Measurements from ENCODE around the gene NRN1L.
A peak's percentile ranks its signal among the peaks of the same experiment; 100 is the strongest.
"Not testable (repeated sequence)": the region's sequence is repeated elsewhere in the genome, so short reads cannot be mapped to it uniquely, and the experiment has no call there.

Gene NRN1L

DNA sequence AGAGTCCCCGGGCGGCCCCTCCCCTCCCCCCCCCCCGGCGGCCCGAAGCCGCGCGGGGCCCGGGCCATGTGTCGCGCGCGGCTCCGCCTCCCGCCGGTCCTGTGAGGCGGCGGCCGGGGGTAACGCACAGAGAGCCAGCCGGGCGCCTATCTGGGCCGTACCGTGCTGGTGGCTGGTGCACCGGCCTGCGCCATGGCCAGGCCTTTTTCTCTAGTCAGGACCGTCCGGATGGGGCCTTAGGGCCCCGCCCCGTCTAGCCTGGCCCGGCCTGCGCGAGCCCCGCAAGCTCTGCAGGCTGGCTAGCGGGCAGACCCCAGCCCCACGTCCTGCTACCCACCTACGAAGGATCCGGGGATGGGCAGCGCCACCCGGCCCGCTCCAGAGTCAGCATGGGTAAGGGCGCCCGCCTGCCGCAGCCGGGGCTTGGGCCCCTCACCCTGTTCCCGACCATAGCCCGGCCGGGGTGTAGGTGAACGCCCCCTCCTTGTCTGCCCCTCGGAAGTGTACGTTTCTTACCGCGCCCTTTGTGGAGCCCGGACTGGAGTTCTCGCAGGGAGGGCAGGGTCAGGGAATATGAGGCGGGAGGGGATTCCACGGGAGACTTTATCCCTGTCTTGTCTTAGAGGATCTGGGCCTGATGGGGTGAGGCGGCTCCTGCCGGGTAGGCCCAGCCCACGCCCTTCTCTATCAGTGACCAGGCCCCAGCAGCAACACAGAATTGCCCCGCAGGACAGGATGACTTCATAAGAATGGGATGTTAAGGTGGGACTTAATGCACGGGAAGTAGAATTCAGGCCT, 37.4 kb upstream of the NRN1L start, which contains the start of gene CENPT:
Gene CENPT, minus strand, starts transcription at position 630 of the 798 bp plus-strand sequence. CDS start 13,834 bp downstream, outside the sequence.
- Histone ChIP-seq H3K36me3 (ENCODE audit: control insufficient read depth, insufficient read depth, low read length) (no peaks in the 10 kb centered on the region), H3K27me3 (ENCODE audit: control insufficient read depth, insufficient read depth, low read length) (no peaks in the 10 kb centered on the region), H3K4me1 (ENCODE audit: control insufficient read depth, insufficient read depth, low read length) (peaks cover 37% of the 10 kb centered on the region), H3K9ac (ENCODE audit: low read length) (peak within 1 kb of the TSS; percentile 81), H3K4me3 (ENCODE audit: low read length) (peak within 1 kb of the TSS; percentile 91), H3K27ac (ENCODE audit: low read depth, low read length) (peak within 1 kb of the TSS; percentile 96)

DNA sequence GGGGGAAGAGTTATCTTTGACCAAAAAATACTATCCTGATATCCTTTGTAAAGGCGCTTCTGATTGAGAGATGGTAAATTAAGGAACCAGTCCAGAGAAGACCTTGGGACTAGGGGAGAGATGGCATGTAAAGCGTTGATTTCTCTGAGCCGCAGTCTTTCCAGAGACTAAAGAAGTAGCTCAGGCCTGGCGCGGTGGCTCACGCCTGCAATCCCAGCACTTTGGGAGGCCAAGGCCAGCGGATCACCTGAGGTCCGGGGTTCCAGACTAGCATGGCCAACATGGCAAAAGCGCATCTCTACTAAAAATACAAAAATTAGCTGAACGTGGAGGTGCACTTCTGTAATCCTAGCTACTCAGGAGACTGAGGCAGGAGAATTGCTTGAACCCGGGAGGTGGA, 36.6 kb upstream of the NRN1L start:
- no peak overlapping the region for H3K27ac ChIP-seq (ENCODE audit: low read depth, low read length)

DNA sequence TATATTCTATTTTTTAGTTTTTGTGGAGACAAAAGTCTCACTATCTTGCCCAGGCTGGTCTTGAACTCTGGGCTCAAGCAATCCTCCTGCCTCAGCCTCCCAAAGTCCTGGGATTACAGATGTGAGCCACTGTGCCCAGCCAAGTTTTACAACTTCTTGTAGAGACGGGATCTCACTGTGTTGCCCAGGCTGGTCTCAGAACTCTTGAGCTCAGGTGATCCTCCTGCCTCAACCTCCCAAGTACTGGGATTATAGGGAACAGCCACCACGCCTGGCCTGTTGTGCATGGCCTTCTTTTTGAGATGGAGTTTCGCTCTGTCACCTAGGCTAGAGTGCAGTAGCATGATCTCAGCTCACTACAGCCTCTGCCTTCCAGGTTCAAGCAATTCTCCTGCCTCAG, 31.0 kb upstream of the NRN1L start:
- Histone ChIP-seq H3K4me1 (ENCODE audit: control insufficient read depth, insufficient read depth, low read length) (peaks cover 14% of the 10 kb centered on the region), H3K27me3 (ENCODE audit: control insufficient read depth, insufficient read depth, low read length) (no peaks in the 10 kb centered on the region), H3K27ac (ENCODE audit: low read depth, low read length) (no peak overlapping the region), H3K36me3 (ENCODE audit: control insufficient read depth, insufficient read depth, low read length) (no peaks in the 10 kb centered on the region), H3K4me3 (ENCODE audit: low read length) (no peak overlapping the region), H3K9ac (ENCODE audit: low read length) (no peak overlapping the region)

More for the DNA sequence above, 36.6 kb upstream of the NRN1L start:
- H3K36me3 ChIP-seq (ENCODE audit: control insufficient read depth, insufficient read depth, low read length): no peaks in the 10 kb centered on the region
- peaks cover 34% of the 10 kb centered on the region for H3K4me1 ChIP-seq (ENCODE audit: control insufficient read depth, insufficient read depth, low read length)
- H3K4me3 ChIP-seq (ENCODE audit: low read length): peak overlapping the region; percentile 91
- no peaks in the 10 kb centered on the region for H3K27me3 ChIP-seq (ENCODE audit: control insufficient read depth, insufficient read depth, low read length)
- H3K9ac ChIP-seq (ENCODE audit: low read length): no peak overlapping the region

- H3K9ac ChIP-seq (ENCODE audit: low read length): no peak overlapping the region
- H3K4me1 ChIP-seq (ENCODE audit: control insufficient read depth, insufficient read depth, low read length): peaks cover 14% of the 10 kb centered on the region
- peaks cover 3% of the 10 kb centered on the region for H3K36me3 ChIP-seq (ENCODE audit: control insufficient read depth, insufficient read depth, low read length)
- H3K27me3 ChIP-seq (ENCODE audit: control insufficient read depth, insufficient read depth, low read length): no peaks in the 10 kb centered on the region
- no peak overlapping the region for H3K4me3 ChIP-seq (ENCODE audit: low read length)
- H3K27ac ChIP-seq (ENCODE audit: low read depth, low read length): no peak overlapping the region
These were observed 28.9 kb upstream of the NRN1L start for GRCh38 chr16:67855789-67856188.

- Histone ChIP-seq H3K9ac (ENCODE audit: low read length) (no peak overlapping the region), H3K4me1 (ENCODE audit: control insufficient read depth, insufficient read depth, low read length) (peaks cover 14% of the 10 kb centered on the region), H3K4me3 (ENCODE audit: low read length) (no peak overlapping the region)
These were observed 27.6 kb upstream of the NRN1L start for GRCh38 chr16:67856927-67857546.

GRCh38 chr16:67857547-67858233, 27.0 kb upstream of the NRN1L start:
- Histone ChIP-seq H3K27me3 (ENCODE audit: control insufficient read depth, insufficient read depth, low read length) (no peaks in the 10 kb centered on the region), H3K4me3 (ENCODE audit: low read length) (no peak overlapping the region), H3K36me3 (ENCODE audit: control insufficient read depth, insufficient read depth, low read length) (peaks cover 3% of the 10 kb centered on the region), H3K27ac (ENCODE audit: low read depth, low read length) (peak overlapping the region; percentile 51), H3K9ac (ENCODE audit: low read length) (no peak overlapping the region), H3K4me1 (ENCODE audit: control insufficient read depth, insufficient read depth, low read length) (peaks cover 15% of the 10 kb centered on the region)

More at GRCh38 chr16:67856927-67857546, 27.6 kb upstream of the NRN1L start:
- Histone ChIP-seq H3K27ac (ENCODE audit: low read depth, low read length) (peak overlapping the region; percentile 51), H3K36me3 (ENCODE audit: control insufficient read depth, insufficient read depth, low read length) (peaks cover 3% of the 10 kb centered on the region), H3K27me3 (ENCODE audit: control insufficient read depth, insufficient read depth, low read length) (no peaks in the 10 kb centered on the region)

DNA sequence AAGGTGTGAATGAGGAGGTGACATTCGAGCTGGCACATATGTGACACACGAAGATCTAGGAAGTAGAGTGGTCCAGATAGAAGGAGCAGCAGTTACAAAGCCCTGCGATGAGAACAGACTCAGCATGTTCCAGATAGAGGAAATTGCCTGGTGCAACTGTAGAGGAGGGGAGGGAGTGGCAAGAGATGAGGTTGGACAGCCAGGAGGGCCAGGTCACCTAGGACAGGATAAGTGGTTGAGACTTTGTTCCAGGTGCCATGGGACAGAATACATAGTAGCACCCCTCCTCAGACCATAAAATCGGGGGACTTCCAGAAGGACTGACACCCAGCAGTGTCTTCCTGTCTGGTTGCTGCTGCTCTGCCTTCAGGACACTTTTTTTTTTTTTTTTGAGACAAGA, 26.2 kb upstream of the NRN1L start:
- Histone ChIP-seq H3K4me3 (ENCODE audit: low read length) (no peak overlapping the region), H3K4me1 (ENCODE audit: control insufficient read depth, insufficient read depth, low read length) (peaks cover 22% of the 10 kb centered on the region), H3K9ac (ENCODE audit: low read length) (no peak overlapping the region), H3K27me3 (ENCODE audit: control insufficient read depth, insufficient read depth, low read length) (no peaks in the 10 kb centered on the region), H3K27ac (ENCODE audit: low read depth, low read length) (peak overlapping the region; percentile 43), H3K36me3 (ENCODE audit: control insufficient read depth, insufficient read depth, low read length) (peaks cover 3% of the 10 kb centered on the region)

DNA sequence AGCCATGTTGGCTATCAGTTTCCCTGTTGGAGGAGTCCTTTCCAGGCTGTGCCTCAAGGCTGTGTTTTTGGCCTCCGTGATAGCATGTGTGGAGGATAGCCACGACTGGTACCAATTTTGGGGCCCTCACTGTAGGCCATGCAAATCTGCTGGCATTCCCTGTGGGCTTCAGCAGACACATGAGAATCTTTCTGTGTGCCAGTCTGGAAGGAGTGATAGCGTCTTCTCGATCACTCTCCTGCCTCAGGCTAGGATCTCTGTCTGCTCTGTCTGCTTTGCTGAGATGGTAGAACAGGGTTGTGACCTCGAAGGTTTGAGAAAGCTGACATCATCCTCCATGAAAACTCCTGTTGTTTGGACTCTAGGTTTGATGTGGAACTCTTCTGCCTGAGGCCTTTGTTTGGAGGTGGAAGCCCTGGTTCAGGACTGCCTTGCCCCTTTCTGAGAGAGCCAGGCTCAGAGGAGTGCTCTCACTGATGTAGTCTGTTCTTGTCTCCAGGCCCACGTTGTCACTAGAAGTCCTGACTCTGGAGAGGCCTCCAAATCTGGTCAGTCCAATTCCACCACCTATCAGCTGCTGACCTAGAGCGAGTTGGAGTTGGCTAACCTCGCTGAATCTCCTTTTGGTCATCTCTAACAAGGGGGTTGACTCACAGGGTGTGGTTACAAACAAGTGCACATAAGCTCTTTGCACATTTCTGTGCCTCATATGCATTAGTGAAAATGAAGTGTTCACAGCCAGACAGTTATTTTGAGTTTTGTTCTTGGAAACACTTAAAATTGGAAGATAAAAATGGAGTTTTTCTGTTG, 23.9 kb upstream of the NRN1L start:
- no peak overlapping the region for H3K4me3 ChIP-seq (ENCODE audit: low read length)
- H3K36me3 ChIP-seq (ENCODE audit: control insufficient read depth, insufficient read depth, low read length): peaks cover 7% of the 10 kb centered on the region
- no peak overlapping the region for H3K9ac ChIP-seq (ENCODE audit: low read length)
- no peak overlapping the region for H3K27ac ChIP-seq (ENCODE audit: low read depth, low read length)
- no peaks in the 10 kb centered on the region for H3K27me3 ChIP-seq (ENCODE audit: control insufficient read depth, insufficient read depth, low read length)
- peaks cover 25% of the 10 kb centered on the region for H3K4me1 ChIP-seq (ENCODE audit: control insufficient read depth, insufficient read depth, low read length)

- no peak overlapping the region for H3K9ac ChIP-seq (ENCODE audit: low read length)
- peaks cover 7% of the 10 kb centered on the region for H3K36me3 ChIP-seq (ENCODE audit: control insufficient read depth, insufficient read depth, low read length)
- H3K27me3 ChIP-seq (ENCODE audit: control insufficient read depth, insufficient read depth, low read length): no peaks in the 10 kb centered on the region
- peaks cover 25% of the 10 kb centered on the region for H3K4me1 ChIP-seq (ENCODE audit: control insufficient read depth, insufficient read depth, low read length)
- no peak overlapping the region for H3K27ac ChIP-seq (ENCODE audit: low read depth, low read length)
- no peak overlapping the region for H3K4me3 ChIP-seq (ENCODE audit: low read length)
These were observed 22.8 kb upstream of the NRN1L start for GRCh38 chr16:67861877-67862276.

DNA sequence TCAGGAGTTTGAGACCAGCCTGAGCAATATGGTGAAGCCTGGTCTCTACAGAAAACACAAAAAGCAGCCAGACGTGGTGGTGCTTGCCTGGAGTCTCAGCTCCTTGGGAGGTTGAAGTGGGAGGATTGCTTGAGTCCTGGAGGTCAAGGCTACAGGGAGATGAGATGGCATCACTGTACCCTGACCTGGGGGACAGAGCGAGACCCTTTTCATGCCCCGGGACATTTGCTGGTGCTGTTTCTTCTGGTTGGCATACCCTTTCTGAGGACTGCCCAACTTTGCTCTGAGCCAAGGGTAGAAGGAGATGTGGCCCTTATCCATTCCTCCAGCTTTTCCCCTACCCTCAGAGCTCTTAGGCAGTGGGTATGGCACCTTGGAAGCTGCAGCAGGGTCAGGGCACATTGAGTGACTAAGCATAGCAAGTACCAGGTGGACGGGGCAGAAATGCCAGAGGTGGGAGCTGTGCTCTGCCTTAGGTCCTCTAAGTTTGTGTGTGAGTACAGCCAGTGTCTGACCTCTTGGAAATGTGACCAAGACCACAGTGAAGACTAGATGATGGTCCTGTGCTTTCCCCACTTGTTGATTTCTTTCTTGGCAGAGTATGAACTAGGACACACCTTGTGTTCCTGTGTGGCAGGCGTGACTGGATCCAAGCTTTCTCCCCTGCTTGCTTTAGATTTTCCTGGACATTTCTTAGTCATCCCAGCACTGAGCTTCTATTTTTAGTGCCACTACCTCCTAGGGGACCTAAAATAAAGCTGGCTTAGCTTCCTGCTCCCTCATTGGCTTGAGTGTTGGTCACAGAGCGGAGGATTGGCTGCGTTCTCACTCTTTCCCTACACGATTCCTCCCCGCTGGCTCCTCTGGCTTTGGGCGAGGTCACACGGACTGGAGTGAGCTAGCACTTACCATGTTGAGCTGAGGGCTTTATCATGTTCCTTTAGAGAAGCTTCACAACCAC, 21.8 kb upstream of the NRN1L start:
- Histone ChIP-seq H3K27me3 (ENCODE audit: control insufficient read depth, insufficient read depth, low read length) (no peaks in the 10 kb centered on the region), H3K36me3 (ENCODE audit: control insufficient read depth, insufficient read depth, low read length) (peaks cover 7% of the 10 kb centered on the region), H3K9ac (ENCODE audit: low read length) (no peak overlapping the region), H3K4me1 (ENCODE audit: control insufficient read depth, insufficient read depth, low read length) (peaks cover 16% of the 10 kb centered on the region), H3K4me3 (ENCODE audit: low read length) (no peak overlapping the region), H3K27ac (ENCODE audit: low read depth, low read length) (peak overlapping the region; percentile 78)

GRCh38 chr16:67864044-67864443, 20.6 kb upstream of the NRN1L start:
- H3K36me3 ChIP-seq (ENCODE audit: control insufficient read depth, insufficient read depth, low read length): peaks cover 12% of the 10 kb centered on the region
- H3K4me1 ChIP-seq (ENCODE audit: control insufficient read depth, insufficient read depth, low read length): peaks cover 11% of the 10 kb centered on the region
- H3K27ac ChIP-seq (ENCODE audit: low read depth, low read length): peak overlapping the region; percentile 78
- not testable (repeated sequence) for H3K27me3 ChIP-seq (ENCODE audit: control insufficient read depth, insufficient read depth, low read length); H3K4me3 ChIP-seq (ENCODE audit: low read length); H3K9ac ChIP-seq (ENCODE audit: low read length)
